Fibroblast of lung (primary cell): ENCODE measurements around the gene UTY. TPM values are rescaled to one million over a fixed set of nuclear protein-coding genes. Genes with fewer than 3 reads are reported as not detected.
A peak's percentile ranks its signal among the peaks of the same experiment; 100 is the strongest.

Experiments
- DNase-seq, 2 donors: peaks; one replicate each; pipeline versions ENCODE4 v3.0.0 to v3.0.0-alpha.2; 2010; ENCODE audit warnings: low read depth in 2 of 2
- H2AFZ ChIP-seq: 2 replicates; pipeline ENCODE4 v1.5.1; 2012; ENCODE audit warnings: low read length, control low read depth, inconsistent platforms
- H3K27ac ChIP-seq: 2 replicates; pipeline ENCODE4 v1.5.1; 2011; ENCODE audit warnings: low read length, control low read depth; ENCODE audit not compliant: insufficient read depth
- H3K27me3 ChIP-seq: 2 replicates; pipeline ENCODE4 v1.5.1; 2011; ENCODE audit warnings: mild to moderate bottlenecking, low read length; ENCODE audit not compliant: control insufficient read depth, insufficient read depth
- H3K36me3 ChIP-seq: 2 replicates; pipeline ENCODE4 v1.5.1; 2011; ENCODE audit warnings: low read length; ENCODE audit not compliant: control insufficient read depth, insufficient read depth
- H3K4me1 ChIP-seq: 2 replicates; pipeline ENCODE4 v1.5.1; 2011; ENCODE audit warnings: low read length; ENCODE audit not compliant: control insufficient read depth, insufficient read depth; ENCODE audit errors: extremely low read depth
- H3K4me2 ChIP-seq: 2 replicates; pipeline ENCODE4 v1.5.1; 2011; ENCODE audit warnings: low read length, control low read depth; ENCODE audit not compliant: insufficient read depth; ENCODE audit errors: extremely low read depth
- H3K4me3 ChIP-seq, 4 experiments: fragments of 200-600 bp in 1 of 4; sonication (generic) in 1 of 4; replicated peaks in 1 of 4; 2 replicates each; pipeline ENCODE4 v1.5.1; 2011 to 2016; ENCODE audit warnings: low read length in 4 of 4, low read depth in 3 of 4, mild to moderate bottlenecking in 3 of 4, control low read depth in 2 of 4, inconsistent platforms in 1 of 4, mixed read lengths in 1 of 4; ENCODE audit not compliant: insufficient read depth in 1 of 4; ENCODE audit errors: control extremely low read depth in 1 of 4
- H3K79me2 ChIP-seq: 2 replicates; pipeline ENCODE4 v1.5.1; 2012; ENCODE audit warnings: mild to moderate bottlenecking, low read length, inconsistent platforms; ENCODE audit not compliant: control insufficient read depth, insufficient read depth
- H3K9ac ChIP-seq: 2 replicates; pipeline ENCODE4 v1.5.1; 2011; ENCODE audit warnings: mild to moderate bottlenecking, low read length, control low read depth; ENCODE audit not compliant: insufficient read depth
- H3K9me3 ChIP-seq: 2 replicates; pipeline ENCODE4 v1.5.1; 2012; ENCODE audit warnings: low read depth, low read length; ENCODE audit not compliant: control insufficient read depth, insufficient read depth
- H4K20me1 ChIP-seq: 2 replicates; pipeline ENCODE4 v1.5.1; 2011; ENCODE audit warnings: low read length; ENCODE audit not compliant: control insufficient read depth, insufficient read depth; ENCODE audit errors: extremely low read depth
- CTCF ChIP-seq, 2 donors: IDR thresholded peaks in 1 of 2; conservative IDR thresholded peaks in 1 of 2; 1 replicate in 1 of 2; 2 replicates in 1 of 2; pipeline ENCODE4 v1.5.1; 2011 to 2012; ENCODE audit warnings: low read length in 2 of 2, control low read depth in 1 of 2, inconsistent platforms in 1 of 2, low read depth in 1 of 2, mild to moderate bottlenecking in 1 of 2
- EZH2 ChIP-seq: IDR thresholded peaks from 2 replicates; pipeline ENCODE4 v1.5.1; 2012; ENCODE audit warnings: low read length, control low read depth, mild to moderate bottlenecking; ENCODE audit errors: missing control alignments
- polyA plus RNA-seq, 2 donors: library from polyadenylated mRNA; depleted of rRNA in 1 of 2; stranded (reverse) in 1 of 2; unstranded in 1 of 2; fragments of >200 nt; gene quantifications; 2 replicates each; pipeline ENCODE4 v1.2.1, GENCODE V29; 2011 to 2012; ENCODE audit warnings: missing spikeins in 1 of 2
- total RNA-seq: library from RNA; depleted of rRNA; stranded (reverse); fragments of >200 nt; gene quantifications from 2 replicates; pipeline ENCODE4 v1.2.1, GENCODE V29; 2014

UTY gene
- total and polyA plus RNA-seq, 2 donors (not counting 1 experiment from before 2014, with no cell fraction given): 7.7 TPM; not detected in 1

GRCh38 chrY:13347106-13347505, 132.7 kb downstream of the UTY start:
- no peak overlapping the region for H3K9ac ChIP-seq
- no peak for TF ChIP-seq EZH2
- TF ChIP-seq CTCF (conservative IDR thresholded peaks at IDR 0.05 in 1 of 2, IDR thresholded peaks at IDR 0.05 in 1 of 2; ENCODE audit: low read depth in 1 of 2, low read length in 2 of 2): no peak
- no peaks in the 10 kb centered on the region for H3K27me3 ChIP-seq
- H4K20me1 ChIP-seq: no peaks in the 10 kb centered on the region
- no peak overlapping the region for H3K4me3 ChIP-seq
- no peak overlapping the region for H3K4me2 ChIP-seq
- no peak overlapping the region for H2AFZ ChIP-seq
- no peaks in the 10 kb centered on the region for H3K9me3 ChIP-seq
- H3K4me1 ChIP-seq: no peaks in the 10 kb centered on the region
- H3K36me3 ChIP-seq: no peaks in the 10 kb centered on the region
- DNase-seq: no peak
- H3K27ac ChIP-seq: no peak overlapping the region
- no peaks in the 10 kb centered on the region for H3K79me2 ChIP-seq

- Histone ChIP-seq H3K27ac (no peak overlapping the region), H3K79me2 (no peaks in the 10 kb centered on the region), H4K20me1 (no peaks in the 10 kb centered on the region), H3K36me3 (no peaks in the 10 kb centered on the region), H3K4me2 (no peak overlapping the region), H3K9me3 (no peaks in the 10 kb centered on the region), H3K27me3 (no peaks in the 10 kb centered on the region), H3K4me3 (no peak overlapping the region), H3K4me1 (no peaks in the 10 kb centered on the region), H3K9ac (no peak overlapping the region), H2AFZ (no peak overlapping the region)
- TF ChIP-seq EZH2 (no peak), CTCF (conservative IDR thresholded peaks at IDR 0.05 in 1 of 2, IDR thresholded peaks at IDR 0.05 in 1 of 2; ENCODE audit: low read depth in 1 of 2, low read length in 2 of 2) (no peak)
- no peak for DNase-seq
Observed at GRCh38 chrY:13345549-13345948, 134.3 kb downstream of the UTY start.

GRCh38 chrY:13343307-13343946, 136.4 kb downstream of the UTY start:
- TF ChIP-seq CTCF (conservative IDR thresholded peaks at IDR 0.05 in 1 of 2, IDR thresholded peaks at IDR 0.05 in 1 of 2; ENCODE audit: low read depth in 1 of 2, low read length in 2 of 2): peak; percentile 42 to 50
- TF ChIP-seq EZH2: no peak
- DNase-seq: peak in 1 of 2 donors; percentile 13
- Histone ChIP-seq H2AFZ (no peak overlapping the region), H3K36me3 (no peaks in the 10 kb centered on the region), H3K4me1 (no peaks in the 10 kb centered on the region), H4K20me1 (no peaks in the 10 kb centered on the region), H3K9ac (no peak overlapping the region), H3K27ac (no peak overlapping the region), H3K27me3 (no peaks in the 10 kb centered on the region), H3K4me3 (no peak overlapping the region), H3K4me2 (no peak overlapping the region), H3K9me3 (no peaks in the 10 kb centered on the region), H3K79me2 (no peaks in the 10 kb centered on the region)
